Osteoblast (primary cell): ENCODE results near the gene CHRM5. TPM values are rescaled to one million over a fixed set of nuclear protein-coding genes. Genes with fewer than 3 reads are reported as not detected.

ENCODE experiments used
- DNase-seq: peaks from one replicate; pipeline ENCODE4 v3.0.0; 2011; ENCODE audit warnings: low spot score, mixed read lengths; ENCODE audit not compliant: insufficient read length; ENCODE audit errors: missing footprints
- H2AFZ ChIP-seq: 2 replicates; pipeline ENCODE4 v1.6.0; 2011; ENCODE audit warnings: mild to moderate bottlenecking, low read length
- H3K27ac ChIP-seq: 2 replicates; pipeline ENCODE4 v1.5.1; 2011; ENCODE audit warnings: mild to moderate bottlenecking, low read depth, low read length, moderate library complexity
- H3K27me3 ChIP-seq: 2 replicates; pipeline ENCODE4 v1.6.0; 2012; ENCODE audit warnings: mild to moderate bottlenecking, control low read depth, inconsistent platforms, low read length, moderate library complexity; ENCODE audit not compliant: insufficient read depth
- H3K36me3 ChIP-seq: 2 replicates; pipeline ENCODE4 v1.5.1; 2011; ENCODE audit warnings: mild to moderate bottlenecking, low read length, control low read depth, moderate library complexity; ENCODE audit not compliant: insufficient read depth
- H3K4me1 ChIP-seq: 2 replicates; pipeline ENCODE4 v1.5.1; 2011; ENCODE audit warnings: mild to moderate bottlenecking, low read length, control low read depth, moderate library complexity; ENCODE audit not compliant: insufficient read depth
- H3K4me2 ChIP-seq: 2 replicates; pipeline ENCODE4 v1.6.0; 2011; ENCODE audit warnings: mild to moderate bottlenecking, low read length; ENCODE audit not compliant: insufficient read depth
- H3K4me3 ChIP-seq: fragments of 200-600 bp; sonication (generic); 3 replicates; pipeline ENCODE4 v1.5.1; 2012; ENCODE audit warnings: mild to moderate bottlenecking, low read length, inconsistent platforms; ENCODE audit not compliant: insufficient read depth
- H3K79me2 ChIP-seq: 2 replicates; pipeline ENCODE4 v1.6.0; 2012; ENCODE audit warnings: mild to moderate bottlenecking, low read length, control low read depth, inconsistent platforms; ENCODE audit not compliant: insufficient read depth
- H3K9me3 ChIP-seq: 2 replicates; pipeline ENCODE4 v1.5.1; 2011; ENCODE audit warnings: low read depth, low read length, control low read depth
- H4K20me1 ChIP-seq: 2 replicates; pipeline ENCODE4 v1.6.0; 2012; ENCODE audit warnings: mild to moderate bottlenecking, low read length, control low read depth; ENCODE audit not compliant: insufficient read depth
- total RNA-seq: library from RNA; depleted of rRNA; stranded (reverse); fragments of >200 nt; gene quantifications from 2 replicates; pipeline ENCODE4 v1.2.3, GENCODE V29; 2012
- TF ChIP-seq, protein P1 (sequence below): IDR thresholded peaks from 2 replicates; pipeline ENCODE4 v1.5.1; 2011; ENCODE audit warnings: mild to moderate bottlenecking, low read depth, low read length, moderate library complexity; ENCODE audit errors: extremely low read depth

Gene CHRM5
- total RNA-seq, 1 donor = under 0.01 TPM

DNA sequence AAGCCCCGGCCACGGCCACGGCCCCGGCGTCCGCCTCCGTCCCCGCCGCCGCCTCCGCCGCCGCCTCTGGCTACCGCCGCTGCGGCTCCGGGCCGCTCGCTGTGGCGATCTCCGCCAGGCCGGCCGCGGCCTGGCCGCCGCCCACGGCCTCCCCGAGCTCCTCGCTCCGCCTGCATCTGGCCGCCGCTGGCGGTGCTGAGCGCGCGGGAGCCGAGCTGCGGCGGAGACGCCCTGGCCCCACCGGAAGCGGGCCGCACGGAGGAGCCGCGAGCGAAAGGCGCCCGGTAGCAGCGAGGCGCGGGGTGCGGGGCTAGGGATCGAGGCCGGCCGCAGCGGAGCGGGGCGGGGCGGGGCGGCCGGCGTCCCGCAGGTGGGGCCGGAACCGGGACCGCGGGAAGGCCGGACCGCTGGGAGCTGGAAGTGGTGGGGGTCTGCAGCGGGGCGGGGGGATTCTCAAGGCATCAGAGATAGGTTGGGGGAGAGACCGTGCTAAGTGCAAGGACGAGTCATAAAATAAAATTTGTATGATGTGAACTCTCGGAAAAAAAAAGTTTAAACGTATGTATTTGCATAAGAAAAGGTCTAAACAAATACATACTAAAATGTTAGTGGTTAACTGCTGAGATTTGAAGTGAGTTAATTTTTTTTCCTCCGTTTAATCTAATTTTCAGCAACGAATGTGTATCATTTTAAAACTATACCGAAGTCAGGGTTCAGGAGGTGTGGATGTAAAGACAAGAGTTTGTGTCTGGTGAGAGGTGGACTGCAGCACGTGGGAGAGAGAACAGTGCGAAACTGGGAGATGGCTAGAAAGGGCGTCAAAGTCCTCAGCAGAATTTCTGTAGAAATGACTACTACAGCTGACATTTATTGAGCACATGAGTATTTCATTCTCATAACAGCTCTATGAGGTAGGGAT is 70.8 kb downstream of the CHRM5 start, which contains the start of gene AVEN:
Gene AVEN (minus strand): TSS at position 334 of the 919 bp plus-strand sequence. CDS start 158 bp downstream, at position 176.
- Histone ChIP-seq H3K4me1 (peaks cover 19% of the 10 kb centered on the region), H2AFZ (peak within 1 kb of the TSS; percentile 95)
- DNase-seq = peak; percentile 90

DNA sequence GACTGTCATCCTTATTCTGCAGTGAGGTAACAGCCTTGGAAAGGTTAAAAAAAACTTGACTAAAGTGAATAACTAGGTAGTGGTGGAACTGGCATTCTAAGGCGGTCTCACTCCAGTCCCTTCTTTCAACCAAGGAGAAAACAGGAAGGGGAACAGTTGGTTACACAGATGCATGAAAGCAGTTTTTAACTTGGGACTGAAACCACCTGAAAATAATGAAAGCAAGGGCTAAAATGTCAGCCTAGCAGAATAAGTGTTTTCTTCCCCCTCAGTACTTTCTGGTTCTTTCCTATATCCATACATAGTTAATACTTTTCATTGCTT is 71.5 kb downstream of the CHRM5 start:
- Histone ChIP-seq H3K4me2 (peak overlapping the region; percentile 89), H3K4me1 (peaks cover 20% of the 10 kb centered on the region), H3K4me3 (peak overlapping the region; percentile 97), H3K9me3 (no peaks in the 10 kb centered on the region), H4K20me1 (no peaks in the 10 kb centered on the region), H3K79me2 (peaks cover 29% of the 10 kb centered on the region), H2AFZ (peak overlapping the region; percentile 63), H3K27me3 (no peaks in the 10 kb centered on the region), H3K27ac (no peak overlapping the region), H3K36me3 (no peaks in the 10 kb centered on the region)
- TF ChIP-seq, protein P1, sequence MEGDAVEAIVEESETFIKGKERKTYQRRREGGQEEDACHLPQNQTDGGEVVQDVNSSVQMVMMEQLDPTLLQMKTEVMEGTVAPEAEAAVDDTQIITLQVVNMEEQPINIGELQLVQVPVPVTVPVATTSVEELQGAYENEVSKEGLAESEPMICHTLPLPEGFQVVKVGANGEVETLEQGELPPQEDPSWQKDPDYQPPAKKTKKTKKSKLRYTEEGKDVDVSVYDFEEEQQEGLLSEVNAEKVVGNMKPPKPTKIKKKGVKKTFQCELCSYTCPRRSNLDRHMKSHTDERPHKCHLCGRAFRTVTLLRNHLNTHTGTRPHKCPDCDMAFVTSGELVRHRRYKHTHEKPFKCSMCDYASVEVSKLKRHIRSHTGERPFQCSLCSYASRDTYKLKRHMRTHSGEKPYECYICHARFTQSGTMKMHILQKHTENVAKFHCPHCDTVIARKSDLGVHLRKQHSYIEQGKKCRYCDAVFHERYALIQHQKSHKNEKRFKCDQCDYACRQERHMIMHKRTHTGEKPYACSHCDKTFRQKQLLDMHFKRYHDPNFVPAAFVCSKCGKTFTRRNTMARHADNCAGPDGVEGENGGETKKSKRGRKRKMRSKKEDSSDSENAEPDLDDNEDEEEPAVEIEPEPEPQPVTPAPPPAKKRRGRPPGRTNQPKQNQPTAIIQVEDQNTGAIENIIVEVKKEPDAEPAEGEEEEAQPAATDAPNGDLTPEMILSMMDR = no peak
- DNase-seq = peak; percentile 8

More for the DNA sequence above, 70.8 kb downstream of the CHRM5 start, which contains the start of gene AVEN:
- H3K27me3 ChIP-seq = no peaks in the 10 kb centered on the region
- peak within 1 kb of the TSS; percentile 97 for H3K4me3 ChIP-seq
- TF ChIP-seq, protein P1 = no peak
- no peaks in the 10 kb centered on the region for H4K20me1 ChIP-seq
- peaks cover 32% of the 10 kb centered on the region for H3K79me2 ChIP-seq
- H3K9me3 ChIP-seq = no peaks in the 10 kb centered on the region
- H3K27ac ChIP-seq = peak within 1 kb of the TSS; percentile 88
- peak within 1 kb of the TSS; percentile 90 for H3K4me2 ChIP-seq
- no peaks in the 10 kb centered on the region for H3K36me3 ChIP-seq

DNA sequence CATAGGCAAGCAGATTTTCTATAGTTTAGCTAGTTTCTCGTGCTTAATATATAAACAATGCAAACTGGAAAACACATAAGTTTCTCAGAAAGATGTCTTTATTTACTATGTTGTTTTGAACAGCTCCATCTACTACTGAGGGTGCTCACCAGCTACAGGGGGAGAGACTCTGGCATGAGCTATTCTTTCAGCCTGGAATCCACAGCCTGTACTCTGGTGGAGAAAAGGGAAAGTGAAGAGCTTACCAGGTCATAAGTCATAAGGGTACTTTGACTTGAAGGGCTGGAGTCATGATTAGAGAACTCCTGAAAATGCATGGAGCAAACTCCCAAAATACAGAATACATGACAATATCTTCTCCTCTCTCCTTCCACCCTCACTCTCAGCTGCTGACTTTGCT is 75.1 kb downstream of the CHRM5 start:
- H3K79me2 ChIP-seq = no peaks in the 10 kb centered on the region
- H3K27ac ChIP-seq = no peak overlapping the region
- H4K20me1 ChIP-seq = no peaks in the 10 kb centered on the region
- H3K4me2 ChIP-seq = peak overlapping the region; percentile 35
- peak; percentile 77 for DNase-seq
- TF ChIP-seq, protein P1 = no peak
- H2AFZ ChIP-seq = peak overlapping the region; percentile 13
- no peaks in the 10 kb centered on the region for H3K36me3 ChIP-seq
- H3K27me3 ChIP-seq = no peaks in the 10 kb centered on the region
- no peaks in the 10 kb centered on the region for H3K9me3 ChIP-seq
- H3K4me3 ChIP-seq = no peak overlapping the region
- H3K4me1 ChIP-seq = peaks cover 38% of the 10 kb centered on the region

DNA sequence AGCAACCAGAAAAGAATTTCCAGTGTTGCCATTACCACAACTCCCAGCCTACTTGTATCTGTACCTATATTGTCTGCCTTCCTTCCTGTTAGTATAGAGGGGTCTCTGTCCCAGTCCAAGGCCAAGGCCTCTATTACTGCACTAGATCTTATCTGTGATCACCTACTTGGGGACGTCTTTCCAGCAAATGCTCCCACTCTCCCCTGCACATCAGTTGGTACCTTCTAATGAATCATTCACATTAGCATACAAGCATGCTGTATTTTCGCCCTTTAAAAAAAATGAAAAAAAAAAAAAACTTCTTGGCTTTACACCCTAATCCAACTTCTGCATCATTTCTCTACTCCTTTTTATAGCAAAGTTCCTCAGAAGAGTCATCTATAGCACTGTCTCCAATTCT is 75.5 kb downstream of the CHRM5 start:
- Histone ChIP-seq H3K36me3 (no peaks in the 10 kb centered on the region), H3K4me3 (no peak overlapping the region), H4K20me1 (no peaks in the 10 kb centered on the region), H2AFZ (peak overlapping the region; percentile 13), H3K4me2 (peak overlapping the region; percentile 35), H3K9me3 (no peaks in the 10 kb centered on the region), H3K27me3 (no peaks in the 10 kb centered on the region), H3K4me1 (peaks cover 42% of the 10 kb centered on the region), H3K27ac (no peak overlapping the region), H3K79me2 (no peaks in the 10 kb centered on the region)
- TF ChIP-seq, protein P1 = no peak
- peak; percentile 53 for DNase-seq
